Thyroid gland (tissue), 4 donors: Measurements from ENCODE around the gene FBRSL1.

Experiments used
- POLR2A ChIP-seq, 2 donors: fragments of 450-650 bp; IDR thresholded peaks; one replicate each; pipeline ENCODE4 v1.6.1; 2017; ENCODE audit warnings: antibody characterized with exemption in 2 of 2, mild to moderate bottlenecking in 2 of 2, moderate library complexity in 1 of 2
- TF ChIP-seq, protein P1 (sequence below), 6 experiments: fragments of 200-600 bp in 3 of 6; fragments of 450-650 bp in 3 of 6; sonication (generic) in 3 of 6; IDR thresholded peaks; one replicate each; pipeline ENCODE4 v1.5.1; 2016 to 2019; ENCODE audit warnings: antibody characterized with exemption in 6 of 6, mild to moderate bottlenecking in 2 of 6, inconsistent platforms in 1 of 6, moderate library complexity in 1 of 6

DNA sequence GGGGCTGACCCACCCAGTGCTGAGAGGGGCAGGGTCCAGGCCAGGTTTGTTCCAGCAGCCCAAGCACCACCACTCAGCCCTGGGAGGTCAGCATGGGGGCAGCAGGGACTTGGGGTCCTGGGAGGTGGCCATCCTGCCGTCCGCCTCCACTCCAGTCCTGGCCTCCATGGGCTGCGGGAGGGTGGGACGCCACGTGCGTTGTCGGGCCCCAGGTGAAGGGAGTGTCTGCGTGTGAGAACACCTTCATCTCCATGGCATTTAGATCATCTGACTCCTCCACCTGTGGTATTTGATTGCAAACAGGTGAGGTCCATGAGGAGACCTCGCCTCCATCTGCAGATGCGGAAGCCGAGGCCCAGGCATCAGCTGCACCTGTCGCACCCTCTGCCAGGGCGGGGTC, 44.1 kb downstream of the FBRSL1 start:
- TF ChIP-seq, protein P1, sequence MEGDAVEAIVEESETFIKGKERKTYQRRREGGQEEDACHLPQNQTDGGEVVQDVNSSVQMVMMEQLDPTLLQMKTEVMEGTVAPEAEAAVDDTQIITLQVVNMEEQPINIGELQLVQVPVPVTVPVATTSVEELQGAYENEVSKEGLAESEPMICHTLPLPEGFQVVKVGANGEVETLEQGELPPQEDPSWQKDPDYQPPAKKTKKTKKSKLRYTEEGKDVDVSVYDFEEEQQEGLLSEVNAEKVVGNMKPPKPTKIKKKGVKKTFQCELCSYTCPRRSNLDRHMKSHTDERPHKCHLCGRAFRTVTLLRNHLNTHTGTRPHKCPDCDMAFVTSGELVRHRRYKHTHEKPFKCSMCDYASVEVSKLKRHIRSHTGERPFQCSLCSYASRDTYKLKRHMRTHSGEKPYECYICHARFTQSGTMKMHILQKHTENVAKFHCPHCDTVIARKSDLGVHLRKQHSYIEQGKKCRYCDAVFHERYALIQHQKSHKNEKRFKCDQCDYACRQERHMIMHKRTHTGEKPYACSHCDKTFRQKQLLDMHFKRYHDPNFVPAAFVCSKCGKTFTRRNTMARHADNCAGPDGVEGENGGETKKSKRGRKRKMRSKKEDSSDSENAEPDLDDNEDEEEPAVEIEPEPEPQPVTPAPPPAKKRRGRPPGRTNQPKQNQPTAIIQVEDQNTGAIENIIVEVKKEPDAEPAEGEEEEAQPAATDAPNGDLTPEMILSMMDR (IDR thresholded peaks at IDR 0.05), result no peak
- TF ChIP-seq POLR2A (IDR thresholded peaks at IDR 0.05), result no peak
